ENCODE measurements around the gene TM9SF1. TPM values are rescaled to one million over a fixed set of nuclear protein-coding genes. Genes with fewer than 3 reads are reported as not detected.
A peak's percentile ranks its signal among the peaks of the same experiment; 100 is the strongest.

Gene TM9SF1
- total RNA-seq, 1 experiment from 2014 or later = 31.3 TPM

GRCh38 chr14:24216345-24216699 lies 21.1 kb upstream of the TM9SF1 start:
- Histone ChIP-seq H3K36me3 (ENCODE audit: insufficient read depth, low read length) (peaks cover 8% of the 10 kb centered on the region), H3K9me3 (ENCODE audit: low read length) (no peaks in the 10 kb centered on the region), H2AFZ (ENCODE audit: low read length) (no peak overlapping the region), H3K9me2 (replicated peaks; ENCODE audit: insufficient read depth, low read length) (no peaks in the 10 kb centered on the region), H3K27me3 (ENCODE audit: low read length) (no peaks in the 10 kb centered on the region), H3K4me1 (ENCODE audit: low read length) (peaks cover 40% of the 10 kb centered on the region), H3K4me2 (ENCODE audit: low read depth, low read length, poor library complexity, severe bottlenecking) (peak overlapping the region; percentile 81), H3K9ac (ENCODE audit: low read length) (peak overlapping the region; percentile 91), H3K4me3 (ENCODE audit: low read length) (peak overlapping the region; percentile 83; the same call in 1 of the 2 replicates), H3K79me2 (ENCODE audit: low read length) (peaks cover 41% of the 10 kb centered on the region), H3K27ac (ENCODE audit: low read length) (peak overlapping the region; percentile 13; the same call in 1 of the 2 replicates), H4K20me1 (ENCODE audit: insufficient read depth, low read depth, low read length) (no peaks in the 10 kb centered on the region)
- no peak for DNase-seq

- H3K9me3 ChIP-seq (ENCODE audit: low read length) = no peaks in the 10 kb centered on the region
- peak within 1 kb of the TSS; percentile 83 for H3K4me3 ChIP-seq (ENCODE audit: low read length)
- no peaks in the 10 kb centered on the region for H3K27me3 ChIP-seq (ENCODE audit: low read length)
- H3K36me3 ChIP-seq (ENCODE audit: insufficient read depth, low read length) = peaks cover 12% of the 10 kb centered on the region
- H4K20me1 ChIP-seq (ENCODE audit: insufficient read depth, low read depth, low read length) = no peaks in the 10 kb centered on the region
- peak within 1 kb of the TSS; percentile 75 for H3K27ac ChIP-seq (ENCODE audit: low read length)
- H3K4me1 ChIP-seq (ENCODE audit: low read length) = peaks cover 40% of the 10 kb centered on the region
- DNase-seq = peak; percentile 97
- peak within 1 kb of the TSS; percentile 5; the same call in 1 of the 2 replicates for H2AFZ ChIP-seq (ENCODE audit: low read length)
- peaks cover 38% of the 10 kb centered on the region for H3K79me2 ChIP-seq (ENCODE audit: low read length)
- H3K4me2 ChIP-seq (ENCODE audit: low read depth, low read length, poor library complexity, severe bottlenecking) = peak within 1 kb of the TSS; percentile 81
- peak within 1 kb of the TSS; percentile 91 for H3K9ac ChIP-seq (ENCODE audit: low read length)
- H3K9me2 ChIP-seq (replicated peaks; ENCODE audit: insufficient read depth, low read length) = no peaks in the 10 kb centered on the region
These were observed 20.5 kb upstream of the TM9SF1 start, which contains the start of gene MDP1 for GRCh38 chr14:24215495-24216344. Gene MDP1, minus strand, starts transcription at chr14:24216066. Its CDS starts 111 bp downstream, at chr14:24215955.

- Histone ChIP-seq H4K20me1 (ENCODE audit: insufficient read depth, low read depth, low read length) (no peaks in the 10 kb centered on the region), H3K9me2 (replicated peaks; ENCODE audit: insufficient read depth, low read length) (no peaks in the 10 kb centered on the region), H3K79me2 (ENCODE audit: low read length) (peaks cover 22% of the 10 kb centered on the region), H3K4me3 (ENCODE audit: low read length) (peak overlapping the region; percentile 83), H2AFZ (ENCODE audit: low read length) (no peak overlapping the region), H3K36me3 (ENCODE audit: insufficient read depth, low read length) (peaks cover 28% of the 10 kb centered on the region), H3K4me1 (ENCODE audit: low read length) (peaks cover 40% of the 10 kb centered on the region), H3K27me3 (ENCODE audit: low read length) (no peaks in the 10 kb centered on the region), H3K9me3 (ENCODE audit: low read length) (no peaks in the 10 kb centered on the region), H3K27ac (ENCODE audit: low read length) (peak overlapping the region; percentile 75), H3K9ac (ENCODE audit: low read length) (peak overlapping the region; percentile 91), H3K4me2 (ENCODE audit: low read depth, low read length, poor library complexity, severe bottlenecking) (peak overlapping the region; percentile 81)
- DNase-seq = no peak
These were observed 18.8 kb upstream of the TM9SF1 start for GRCh38 chr14:24213866-24214662.

GRCh38 chr14:24212924-24213865 lies 18.0 kb upstream of the TM9SF1 start, which contains the start of gene CHMP4A:
Gene CHMP4A, minus strand, starts transcription at chr14:24213488. Its CDS starts 49 bp downstream, at chr14:24213439.
- Histone ChIP-seq H3K36me3 (ENCODE audit: insufficient read depth, low read length) (peaks cover 33% of the 10 kb centered on the region), H3K9ac (ENCODE audit: low read length) (peak within 1 kb of the TSS; percentile 91), H4K20me1 (ENCODE audit: insufficient read depth, low read depth, low read length) (no peaks in the 10 kb centered on the region), H3K9me3 (ENCODE audit: low read length) (no peaks in the 10 kb centered on the region), H3K4me3 (ENCODE audit: low read length) (peak within 1 kb of the TSS; percentile 83), H3K4me2 (ENCODE audit: low read depth, low read length, poor library complexity, severe bottlenecking) (peak within 1 kb of the TSS; percentile 81), H3K79me2 (ENCODE audit: low read length) (peaks cover 20% of the 10 kb centered on the region), H2AFZ (ENCODE audit: low read length) (no peak within 1 kb of the TSS; the same call in 1 of the 2 replicates), H3K4me1 (ENCODE audit: low read length) (peaks cover 40% of the 10 kb centered on the region), H3K27ac (ENCODE audit: low read length) (peak within 1 kb of the TSS; percentile 82), H3K27me3 (ENCODE audit: low read length) (no peaks in the 10 kb centered on the region), H3K9me2 (replicated peaks; ENCODE audit: insufficient read depth, low read length) (no peaks in the 10 kb centered on the region)
- peak; percentile 100 for DNase-seq

- no peak overlapping the region for H3K4me2 ChIP-seq (ENCODE audit: low read depth, low read length, poor library complexity, severe bottlenecking)
- no peak for DNase-seq
- no peaks in the 10 kb centered on the region for H3K27me3 ChIP-seq (ENCODE audit: low read length)
- no peak overlapping the region for H3K27ac ChIP-seq (ENCODE audit: low read length)
- no peaks in the 10 kb centered on the region for H4K20me1 ChIP-seq (ENCODE audit: insufficient read depth, low read depth, low read length)
- H3K4me1 ChIP-seq (ENCODE audit: low read length) = peaks cover 34% of the 10 kb centered on the region
- H3K36me3 ChIP-seq (ENCODE audit: insufficient read depth, low read length) = peaks cover 52% of the 10 kb centered on the region
- H3K9me3 ChIP-seq (ENCODE audit: low read length) = no peaks in the 10 kb centered on the region
- H3K4me3 ChIP-seq (ENCODE audit: low read length) = no peak overlapping the region
- no peaks in the 10 kb centered on the region for H3K9me2 ChIP-seq (replicated peaks; ENCODE audit: insufficient read depth, low read length)
- no peak overlapping the region for H3K9ac ChIP-seq (ENCODE audit: low read length)
- peaks cover 20% of the 10 kb centered on the region for H3K79me2 ChIP-seq (ENCODE audit: low read length)
- no peak overlapping the region for H2AFZ ChIP-seq (ENCODE audit: low read length)
These were observed 16.1 kb upstream of the TM9SF1 start for GRCh38 chr14:24211311-24211710.

- peaks cover 82% of the 10 kb centered on the region for H3K36me3 ChIP-seq (ENCODE audit: insufficient read depth, low read length)
- H3K4me1 ChIP-seq (ENCODE audit: low read length) = peaks cover 11% of the 10 kb centered on the region
- no peak overlapping the region for H3K9ac ChIP-seq (ENCODE audit: low read length)
- no peak overlapping the region for H2AFZ ChIP-seq (ENCODE audit: low read length)
- H3K9me3 ChIP-seq (ENCODE audit: low read length) = peaks cover 6% of the 10 kb centered on the region
- no peaks in the 10 kb centered on the region for H3K27me3 ChIP-seq (ENCODE audit: low read length)
- no peak for DNase-seq
- H3K4me3 ChIP-seq (ENCODE audit: low read length) = no peak overlapping the region
- H3K27ac ChIP-seq (ENCODE audit: low read length) = no peak overlapping the region
- no peak overlapping the region for H3K4me2 ChIP-seq (ENCODE audit: low read depth, low read length, poor library complexity, severe bottlenecking)
- no peaks in the 10 kb centered on the region for H4K20me1 ChIP-seq (ENCODE audit: insufficient read depth, low read depth, low read length)
- H3K9me2 ChIP-seq (replicated peaks; ENCODE audit: insufficient read depth, low read length) = no peaks in the 10 kb centered on the region
- H3K79me2 ChIP-seq (ENCODE audit: low read length) = peaks cover 15% of the 10 kb centered on the region
These were observed 12.4 kb upstream of the TM9SF1 start for GRCh38 chr14:24207625-24208024.

GRCh38 chr14:24207104-24207551 lies 11.9 kb upstream of the TM9SF1 start:
- no peak overlapping the region for H3K4me2 ChIP-seq (ENCODE audit: low read depth, low read length, poor library complexity, severe bottlenecking)
- H3K9me2 ChIP-seq (replicated peaks; ENCODE audit: insufficient read depth, low read length) = no peaks in the 10 kb centered on the region
- no peaks in the 10 kb centered on the region for H3K27me3 ChIP-seq (ENCODE audit: low read length)
- H3K9me3 ChIP-seq (ENCODE audit: low read length) = peaks cover 6% of the 10 kb centered on the region
- no peak overlapping the region for H3K9ac ChIP-seq (ENCODE audit: low read length)
- no peak overlapping the region for H2AFZ ChIP-seq (ENCODE audit: low read length)
- no peak overlapping the region for H3K4me3 ChIP-seq (ENCODE audit: low read length)
- no peaks in the 10 kb centered on the region for H4K20me1 ChIP-seq (ENCODE audit: insufficient read depth, low read depth, low read length)
- peaks cover 7% of the 10 kb centered on the region for H3K4me1 ChIP-seq (ENCODE audit: low read length)
- H3K36me3 ChIP-seq (ENCODE audit: insufficient read depth, low read length) = peaks cover 86% of the 10 kb centered on the region
- DNase-seq = no peak
- H3K79me2 ChIP-seq (ENCODE audit: low read length) = peaks cover 11% of the 10 kb centered on the region
- no peak overlapping the region for H3K27ac ChIP-seq (ENCODE audit: low read length)
